K562 (cell line): Measurements from ENCODE around the gene UPK3A. TPM values are rescaled to one million over a fixed set of nuclear protein-coding genes. Genes with fewer than 3 reads are reported as not detected.
A peak's percentile ranks its signal among the peaks of the same experiment; 100 is the strongest.

Experiments used
- ATAC-seq: fragments of 200-7000 bp; cut with Tn5 transposase; 3 replicates; pipeline ENCODE4 v1.9.1; 2020; ENCODE audit warnings: moderate library complexity
- BruUV-seq: library from RNA; stranded (reverse); fragments of 400-500 nt; replicated peaks from 2 replicates; lab custom pipeline; 2021; lab: Mats Ljungman, UMichigan
- CTCF ChIA-PET: fragments of 300-600 bp; formaldehyde crosslinking; extraction: SDS; loops from one replicate; lab custom pipeline; 2021; ENCODE audit warnings: low intra/inter-chr PET ratio; lab: Yijun Ruan, JAX
- POLR2A ChIA-PET: fragments of 300-600, 350-650 bp; sonication (Branson Sonifier 250); formaldehyde crosslinking; extraction: SDS; loops from one replicate; lab custom pipeline; 2021; ENCODE audit warnings: antibody characterized with exemption, inconsistent platforms; lab: Yijun Ruan, JAX
- DNase-seq, 4 experiments: peaks; one replicate each; pipeline versions ENCODE4 v3.0.0 to v3.0.0-alpha.2; 2011 to 2018; ENCODE audit warnings: low spot score in 3 of 4, mixed read lengths in 3 of 4; ENCODE audit errors: extremely low read depth in 1 of 4
- FAIRE-seq: peaks from 2 replicates; lab custom pipeline; 2011; peaks lifted over from hg19 to GRCh38; lab: Jason Lieb, UNC
- H2AFZ ChIP-seq: 2 replicates; pipeline ENCODE4 v1.6.0; 2011; ENCODE audit warnings: low read depth, low read length, control low read depth, inconsistent platforms
- H3K27ac ChIP-seq: fragments of 200-600 bp; 3 replicates; pipeline ENCODE4 v1.8.0; 2011; ENCODE audit warnings: low read depth, mild to moderate bottlenecking, control low read depth, inconsistent platforms, low read length, moderate library complexity, mixed read lengths; ENCODE audit errors: extremely low read depth
- H3K27me3 ChIP-seq, 2 experiments: fragments of 300-600 bp in 1 of 2; 2 replicates in 1 of 2; 3 replicates in 1 of 2; pipeline versions ENCODE4 v1.6.0 to v1.8.0; 2011; ENCODE audit warnings: inconsistent platforms in 2 of 2, low read length in 2 of 2, mild to moderate bottlenecking in 1 of 2, mixed read lengths in 1 of 2, moderate library complexity in 1 of 2; ENCODE audit not compliant: control insufficient read depth in 2 of 2, insufficient read depth in 2 of 2
- H3K36me3 ChIP-seq: fragments of 300-600 bp; 3 replicates; pipeline ENCODE4 v1.8.0; 2011; ENCODE audit warnings: mild to moderate bottlenecking, low read length, inconsistent platforms; ENCODE audit not compliant: control insufficient read depth, insufficient read depth
- H3K4me1 ChIP-seq, 2 experiments: fragments of 200-600 bp in 1 of 2; replicated peaks in 1 of 2; 2 replicates in 1 of 2; 3 replicates in 1 of 2; pipeline versions ENCODE4 v1.5.1 to v1.8.0; 2011; ENCODE audit warnings: inconsistent platforms in 2 of 2, low read length in 2 of 2, mild to moderate bottlenecking in 1 of 2, mixed read lengths in 1 of 2, moderate library complexity in 1 of 2; ENCODE audit not compliant: control insufficient read depth in 2 of 2, insufficient read depth in 2 of 2
- H3K4me2 ChIP-seq: 2 replicates; pipeline ENCODE4 v1.6.1; 2011; ENCODE audit warnings: low read length, control low read depth, inconsistent platforms, mixed read lengths; ENCODE audit not compliant: insufficient read depth
- H3K4me3 ChIP-seq: fragments of 200-600 bp; sonication (generic), shearing (Covaris generic); 2 replicates; pipeline ENCODE4 v1.5.1; 2016; ENCODE audit warnings: control low read depth, inconsistent platforms
- H3K79me2 ChIP-seq: fragments of 200-600 bp; 3 replicates; pipeline ENCODE4 v1.8.0; 2011; ENCODE audit warnings: low read length, inconsistent platforms; ENCODE audit not compliant: control insufficient read depth, insufficient read depth
- H3K9ac ChIP-seq, 2 experiments: 2 replicates each; pipeline versions ENCODE4 v1.6.0 to v1.6.1; 2011; ENCODE audit warnings: low read depth in 2 of 2, low read length in 2 of 2, control low read depth in 1 of 2, inconsistent platforms in 1 of 2, mild to moderate bottlenecking in 1 of 2, mixed read lengths in 1 of 2; ENCODE audit not compliant: insufficient read depth in 1 of 2
- H3K9me1 ChIP-seq: one replicate; pipeline ENCODE4 v1.6.0; 2011; ENCODE audit warnings: inconsistent platforms, mild to moderate bottlenecking, low read length, moderate library complexity; ENCODE audit not compliant: control insufficient read depth, insufficient read depth
- H3K9me3 ChIP-seq: replicated peaks from 2 replicates; pipeline ENCODE4 v1.5.1; 2011; ENCODE audit warnings: low read depth, low read length, inconsistent platforms; ENCODE audit not compliant: control insufficient read depth, insufficient read depth
- H4K20me1 ChIP-seq: replicated peaks from 2 replicates; pipeline ENCODE4 v1.6.1; 2011; ENCODE audit warnings: low read length, inconsistent platforms, mixed read lengths; ENCODE audit not compliant: control insufficient read depth, insufficient read depth
- BCLAF1 ChIP-seq, 2 experiments: fragments of 450-650 bp in 1 of 2; IDR thresholded peaks; 2 replicates each; pipeline ENCODE4 v1.6.1; 2011 to 2017; ENCODE audit warnings: low read depth in 2 of 2, antibody characterized with exemption in 1 of 2, borderline replicate concordance in 1 of 2, low read length in 1 of 2, mild to moderate bottlenecking in 1 of 2, mixed read lengths in 1 of 2; ENCODE audit not compliant: control insufficient read depth in 1 of 2
- E2F6 ChIP-seq, 2 experiments: IDR thresholded peaks; 2 replicates each; pipeline ENCODE4 v1.6.1; 2011; ENCODE audit warnings: borderline replicate concordance in 1 of 2, control low read depth in 1 of 2, low read depth in 1 of 2, low read length in 1 of 2, mild to moderate bottlenecking in 1 of 2, mixed read lengths in 1 of 2, moderate library complexity in 1 of 2; ENCODE audit not compliant: insufficient read depth in 1 of 2, insufficient read length in 1 of 2, poor library complexity in 1 of 2, severe bottlenecking in 1 of 2; ENCODE audit errors: extremely low read depth in 1 of 2
- HDAC1 ChIP-seq, 2 experiments: fragments of 450-650 bp; IDR thresholded peaks; 2 replicates each; pipeline ENCODE4 v1.6.1; 2016 to 2017; ENCODE audit warnings: inconsistent platforms in 1 of 2, mild to moderate bottlenecking in 1 of 2, moderate library complexity in 1 of 2
- L3MBTL2 ChIP-seq: fragments of 450-650 bp; IDR thresholded peaks from 2 replicates; pipeline ENCODE4 v1.6.1; 2016; ENCODE audit warnings: mild to moderate bottlenecking, moderate library complexity
- MAX ChIP-seq: sonication (generic); formaldehyde crosslinking; IDR thresholded peaks from 2 replicates; pipeline ENCODE4 v1.9.0; 2022; ENCODE audit warnings: mild to moderate bottlenecking, missing genetic modification reagents
- RAD51 ChIP-seq: fragments of 450-650 bp; IDR thresholded peaks from 2 replicates; pipeline ENCODE4 v1.7.1; 2016; ENCODE audit warnings: low read depth, mild to moderate bottlenecking, borderline replicate concordance
- ZBTB7A ChIP-seq: IDR thresholded peaks from 2 replicates; pipeline ENCODE4 v1.6.1; 2011; ENCODE audit warnings: low read depth, mild to moderate bottlenecking, low read length, moderate library complexity, borderline replicate concordance; ENCODE audit not compliant: control insufficient read depth
- WGBS: fragments of 100-300 bp; shearing (Covaris generic); methylation state at CpG from one replicate; pipeline ENCODE4 v1.1.6; 2016; ENCODE audit warnings: low coverage, mixed read lengths; ENCODE audit not compliant: insufficient coverage; ENCODE audit errors: missing lambda C conversion rate; 5-methylcytosine and 5-hydroxymethylcytosine counted together
- in situ Hi-C: fragments of 300-500 bp; cut with MboI; formaldehyde crosslinking; loops from 4 replicates; pipeline ENCODE4 v1.15.0; 2018; ENCODE audit warnings: inconsistent platforms, mixed read lengths
- intact Hi-C: fragments of 100-400 bp; cut with micrococcal nuclease; formaldehyde crosslinking; loops from 2 replicates; pipeline ENCODE4 v1.14.2; 2022
- polyA plus RNA-seq, 8 experiments: library from polyadenylated mRNA; depleted of rRNA in 4 of 8; stranded (reverse) in 5 of 8; unstranded in 3 of 8; fragments of >200 nt; fragmentation: Nextera tagmentation in 2 of 8; fragmentation: Illumina TruSeq in 1 of 8; extraction: Ambion mirVana in 2 of 8; extraction: Trizol in 1 of 8; gene quantifications; 2 replicates each; pipeline versions ENCODE4 v1.2.1 to v1.2.3, GENCODE V29; 2011 to 2014; ENCODE audit warnings: inconsistent platforms in 1 of 8, missing spikeins in 1 of 8
- total RNA-seq, 7 experiments: library from RNA; depleted of rRNA in 6 of 7; stranded (reverse); fragments of >200 nt in 6 of 7; fragmentation: Illumina TruSeq in 2 of 7; extraction: Trizol in 2 of 7; gene quantifications; 2 replicates each; pipeline versions ENCODE4 v1.2.1 to v1.2.3, GENCODE V29; 2011 to 2021; ENCODE audit warnings: low replicate concordance in 1 of 7

Gene UPK3A
- total and polyA plus RNA-seq, 9 of the 15 experiments (the other 6 are each of a cell fraction or from before 2014, with no cell fraction given), result not detected

- TF ChIP-seq RAD51 (no peak), ZBTB7A (no peak), HDAC1 (IDR thresholded peaks at IDR 0.05) (no peak)
Measured at GRCh38 chr22:45291931-45292290, 7.2 kb downstream of the UPK3A start (continued).

GRCh38 chr22:45292731-45293442 is 8.1 kb downstream of the UPK3A start:
- peak overlapping the region in 1 of 2 experiments; percentile 35; a peak in 1 of 4 replicates for H3K9ac ChIP-seq
- no peaks in the 10 kb centered on the region for H4K20me1 ChIP-seq
- POLR2A ChIA-PET, result no interaction called here
- peak overlapping the region; percentile 12; the same call in 1 of the 2 replicates for H3K4me2 ChIP-seq
- intact Hi-C loops (no loop called here), in situ Hi-C loops (no loop called here)
- H2AFZ ChIP-seq, result no peak overlapping the region
- FAIRE-seq (no peak), DNase-seq (no peak), ATAC-seq (no peak)
- CTCF ChIA-PET, result no interaction called here
- H3K36me3 ChIP-seq, result no peaks in the 10 kb centered on the region; the same call in 2 of the 3 replicates
- H3K9me3 ChIP-seq, result no peaks in the 10 kb centered on the region
- no peaks in the 10 kb centered on the region for H3K9me1 ChIP-seq
- 22% methylated on average over 12 of the region's 23 CpGs for whole genome bisulfite sequencing
- no peak overlapping the region for H3K27ac ChIP-seq
- peaks cover 0 to 16% of the 10 kb centered on the region in 2 experiments; a peak in 3 of 5 replicates for H3K27me3 ChIP-seq
- H3K79me2 ChIP-seq, result no peaks in the 10 kb centered on the region
- no TSS peak for BruUV-seq
- H3K4me1 ChIP-seq, result peaks cover 2 to 6% of the 10 kb centered on the region in 2 experiments; a peak in 2 of 5 replicates
- H3K4me3 ChIP-seq, result no peak overlapping the region
- TF ChIP-seq L3MBTL2, result peak; percentile 86
- TF ChIP-seq E2F6 (IDR thresholded peaks at IDR 0.05; ENCODE audit: borderline replicate concordance in 1 of 2, extremely low read depth in 1 of 2, insufficient read depth in 1 of 2, insufficient read length in 1 of 2, low read depth in 1 of 2, low read length in 1 of 2, poor library complexity in 1 of 2, severe bottlenecking in 1 of 2), result peak; percentile 50 to 51
- peak; percentile 50; the same call in 1 of the 2 replicates for TF ChIP-seq MAX (CRISPR knock-in tag)
- no peak for TF ChIP-seq BCLAF1 (IDR thresholded peaks at IDR 0.05; ENCODE audit: borderline replicate concordance in 1 of 2, control insufficient read depth in 1 of 2, low read depth in 2 of 2, low read length in 1 of 2)
